ENCODE measurements around the gene DENND4C. TPM values are rescaled to one million over a fixed set of nuclear protein-coding genes. Genes with fewer than 3 reads are reported as not detected.

DENND4C gene
- total RNA-seq, 1 donor from 2014 or later, result 92.3 TPM

- Histone ChIP-seq H3K4me3 (no peak overlapping the region), H3K9me3 (peaks cover 2% of the 10 kb centered on the region), H3K27me3 (no peaks in the 10 kb centered on the region), H3K27ac (no peak overlapping the region), H3K4me1 (peaks cover 4% of the 10 kb centered on the region), H3K36me3 (no peaks in the 10 kb centered on the region)
- intact Hi-C loops (cut with DNase I), result no loop called here
- DNase-seq (ENCODE audit: extremely low spot score in 2 of 2), result no peak
- TF ChIP-seq POLR2A (IDR thresholded peaks at IDR 0.05) (no peak), CTCF (IDR thresholded peaks at IDR 0.05) (no peak), POLR2AphosphoS5 (IDR thresholded peaks at IDR 0.05; ENCODE audit: insufficient read depth in 1 of 2, low read depth in 1 of 2) (no peak)
These were observed 40.0 kb downstream of the DENND4C start for GRCh38 chr9:19270421-19270949.

- no peak overlapping the region for H3K4me3 ChIP-seq
- no peak overlapping the region for H3K27ac ChIP-seq
- H3K36me3 ChIP-seq, result no peaks in the 10 kb centered on the region
- no peak for TF ChIP-seq CTCF (IDR thresholded peaks at IDR 0.05)
- TF ChIP-seq POLR2A (IDR thresholded peaks at IDR 0.05), result no peak
- TF ChIP-seq POLR2AphosphoS5 (IDR thresholded peaks at IDR 0.05; ENCODE audit: insufficient read depth in 1 of 2, low read depth in 1 of 2), result no peak
- H3K27me3 ChIP-seq, result no peaks in the 10 kb centered on the region
- intact Hi-C loops (cut with DNase I), result no loop called here
- no peak for DNase-seq (ENCODE audit: extremely low spot score in 2 of 2)
- peaks cover 6% of the 10 kb centered on the region for H3K4me1 ChIP-seq
- H3K9me3 ChIP-seq, result peaks cover 2% of the 10 kb centered on the region
These were observed 40.6 kb downstream of the DENND4C start for GRCh38 chr9:19271081-19271480.

GRCh38 chr9:19281801-19282200, 51.3 kb downstream of the DENND4C start:
- Histone ChIP-seq H3K27ac (no peak overlapping the region), H3K4me3 (no peak overlapping the region), H3K27me3 (no peaks in the 10 kb centered on the region), H3K36me3 (no peaks in the 10 kb centered on the region), H3K9me3 (no peaks in the 10 kb centered on the region), H3K4me1 (peaks cover 35% of the 10 kb centered on the region)
- no peak for DNase-seq (ENCODE audit: extremely low spot score in 2 of 2)
- intact Hi-C loops (cut with DNase I), result no loop called here
- TF ChIP-seq POLR2AphosphoS5 (IDR thresholded peaks at IDR 0.05; ENCODE audit: insufficient read depth in 1 of 2, low read depth in 1 of 2), result no peak
- no peak for TF ChIP-seq POLR2A (IDR thresholded peaks at IDR 0.05)
- no peak for TF ChIP-seq CTCF (IDR thresholded peaks at IDR 0.05)

- H3K36me3 ChIP-seq, result peaks cover 0 to 5% of the 10 kb centered on the region in 2 donors
- no peak overlapping the region for H3K27ac ChIP-seq
- peaks cover 44% of the 10 kb centered on the region for H3K4me1 ChIP-seq
- H3K4me3 ChIP-seq, result no peak overlapping the region
- TF ChIP-seq CTCF (IDR thresholded peaks at IDR 0.05) (no peak), POLR2AphosphoS5 (IDR thresholded peaks at IDR 0.05; ENCODE audit: insufficient read depth in 1 of 2, low read depth in 1 of 2) (no peak), POLR2A (IDR thresholded peaks at IDR 0.05) (no peak)
- no peaks in the 10 kb centered on the region for H3K9me3 ChIP-seq
- DNase-seq (ENCODE audit: extremely low spot score in 2 of 2), result no peak
- intact Hi-C loops (cut with DNase I), result no loop called here
- H3K27me3 ChIP-seq, result no peaks in the 10 kb centered on the region
These were observed 52.7 kb downstream of the DENND4C start for GRCh38 chr9:19283072-19283710.

GRCh38 chr9:19284729-19285128, 54.2 kb downstream of the DENND4C start:
- no peak for DNase-seq (ENCODE audit: extremely low spot score in 2 of 2)
- intact Hi-C loops (cut with DNase I), result no loop called here
- Histone ChIP-seq H3K9me3 (no peaks in the 10 kb centered on the region), H3K4me1 (peaks cover 44% of the 10 kb centered on the region), H3K4me3 (no peak overlapping the region), H3K27ac (no peak overlapping the region), H3K27me3 (no peaks in the 10 kb centered on the region), H3K36me3 (peaks cover 0 to 5% of the 10 kb centered on the region in 2 donors)
- TF ChIP-seq POLR2A (IDR thresholded peaks at IDR 0.05) (no peak), CTCF (IDR thresholded peaks at IDR 0.05) (no peak), POLR2AphosphoS5 (IDR thresholded peaks at IDR 0.05; ENCODE audit: insufficient read depth in 1 of 2, low read depth in 1 of 2) (no peak)

Data from vagina (tissue), 2 donors.